GM15510 (cell line): Measurements from ENCODE around the gene CDC42BPG.
A peak's percentile ranks its signal among the peaks of the same experiment; 100 is the strongest.

ENCODE experiments used
- POLR2A ChIP-seq: IDR thresholded peaks from 3 replicates; pipeline ENCODE4 v1.6.1; 2011; ENCODE audit warnings: borderline replicate concordance; ENCODE audit not compliant: insufficient read length; ENCODE audit errors: extremely low read depth

The CDC42BPG gene

DNA sequence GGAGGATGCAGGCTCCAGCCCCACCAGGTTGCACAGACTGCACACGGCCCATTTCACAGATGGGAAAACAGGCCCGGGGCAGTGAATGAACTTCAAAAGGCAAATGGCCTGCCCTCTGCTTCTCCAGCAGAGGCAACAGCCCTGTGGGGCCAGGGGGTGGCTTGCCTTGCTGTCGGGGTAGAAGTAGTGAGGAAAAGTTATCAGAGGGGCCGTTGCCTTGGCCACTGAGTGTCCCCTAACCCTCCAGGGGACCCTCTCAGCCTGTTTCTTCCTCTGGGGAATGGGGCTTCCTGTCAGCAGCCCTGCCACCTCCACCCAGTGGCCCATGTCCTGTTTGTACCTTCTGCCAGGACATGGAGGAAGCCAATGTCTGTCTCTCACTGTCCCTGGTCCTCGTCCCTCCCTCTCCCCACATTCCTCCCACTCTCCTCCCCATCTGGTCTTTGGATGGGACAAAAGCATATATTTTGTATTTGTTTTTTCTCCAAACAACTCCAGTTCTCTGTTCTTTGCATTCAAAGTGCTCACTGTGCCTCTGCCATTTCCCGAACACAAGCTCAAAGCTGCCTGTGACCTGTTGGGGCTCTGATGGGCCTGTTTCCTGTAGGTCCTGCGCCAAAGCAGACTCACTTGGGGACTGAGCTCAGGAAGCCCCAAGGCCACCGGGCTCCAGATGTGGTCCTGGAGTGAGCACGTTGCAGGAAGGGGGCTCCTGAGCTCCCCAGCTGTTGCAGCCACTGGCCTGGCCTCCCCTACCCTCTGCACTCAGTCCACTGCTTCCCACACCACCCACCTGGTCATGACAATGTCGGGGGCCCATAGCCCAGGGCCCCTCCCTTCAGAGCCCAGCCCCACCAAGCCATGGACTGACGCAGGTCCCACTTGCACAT is 50.9 kb downstream of the CDC42BPG start:
- TF ChIP-seq POLR2A, result no peak

- TF ChIP-seq POLR2A, result no peak
These were observed 52.0 kb downstream of the CDC42BPG start for GRCh38 chr11:64792482-64792881.

DNA sequence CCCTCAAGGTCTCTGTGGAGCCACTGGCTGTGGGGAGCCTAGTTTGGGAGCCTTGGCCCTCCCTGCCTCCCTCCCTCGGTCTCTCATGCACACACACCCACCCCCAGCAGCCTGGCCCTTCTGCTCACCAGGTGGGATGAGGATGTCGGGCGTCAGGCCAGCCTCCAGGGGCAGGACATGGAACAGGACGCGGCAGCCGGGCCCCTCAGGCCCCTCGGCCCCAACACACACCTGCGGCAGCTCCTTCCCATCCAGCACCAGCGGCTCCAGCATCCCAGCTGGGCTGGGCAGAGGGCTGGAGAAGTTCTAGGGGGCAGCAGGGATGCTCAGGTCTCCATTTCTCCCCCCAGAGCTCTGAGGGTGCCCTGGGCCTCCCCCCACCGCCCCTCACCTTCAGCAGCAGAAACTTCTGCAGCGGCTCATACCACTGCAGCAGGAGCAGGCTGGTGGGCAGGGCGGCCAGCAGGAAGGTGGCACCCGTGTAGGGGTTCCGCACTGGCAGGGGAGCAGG is 52.6 kb downstream of the CDC42BPG start:
- TF ChIP-seq POLR2A, result no peak

DNA sequence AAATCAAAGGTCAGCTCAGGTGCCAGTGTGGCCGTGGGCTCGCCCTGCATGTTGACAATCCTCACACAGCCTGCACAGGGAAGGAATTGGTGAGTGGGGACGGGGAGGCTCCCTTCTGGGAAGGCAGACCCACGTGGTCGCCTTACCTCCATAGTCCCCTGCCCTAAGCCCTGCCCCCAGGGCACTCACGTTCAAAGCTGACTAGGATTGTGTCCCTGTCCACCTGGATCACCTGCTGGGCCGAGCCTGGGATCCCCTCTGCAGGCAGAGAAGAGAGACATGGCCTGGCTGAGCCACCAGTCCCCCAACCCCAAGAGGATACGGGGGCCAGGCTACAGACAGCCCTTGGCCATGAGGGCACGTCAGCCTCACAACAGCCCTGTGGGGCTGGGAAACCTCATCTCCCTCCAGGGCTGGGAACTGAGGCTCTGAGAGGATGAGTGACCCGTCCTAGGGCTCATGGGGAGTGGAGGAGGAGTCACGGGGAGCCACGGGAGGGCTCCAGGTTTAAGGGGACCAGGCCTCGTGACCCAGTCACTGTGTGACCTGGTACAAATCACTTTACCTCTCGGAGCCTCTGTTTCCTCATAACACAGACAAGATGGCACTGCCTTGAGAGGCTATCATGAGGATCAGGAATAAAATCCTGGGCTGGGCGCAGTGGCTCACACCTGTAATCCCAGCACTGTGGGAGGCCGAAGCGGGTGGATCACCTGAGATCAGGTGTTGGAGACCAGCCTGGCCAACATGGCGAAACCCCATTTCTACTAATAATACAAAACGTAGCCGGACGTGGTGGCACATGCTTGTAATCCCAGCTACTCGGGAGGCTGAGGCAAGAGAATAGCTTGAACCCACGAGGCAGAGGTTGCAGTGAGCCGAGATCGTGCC is 54.0 kb downstream of the CDC42BPG start:
- TF ChIP-seq POLR2A, result no peak

DNA sequence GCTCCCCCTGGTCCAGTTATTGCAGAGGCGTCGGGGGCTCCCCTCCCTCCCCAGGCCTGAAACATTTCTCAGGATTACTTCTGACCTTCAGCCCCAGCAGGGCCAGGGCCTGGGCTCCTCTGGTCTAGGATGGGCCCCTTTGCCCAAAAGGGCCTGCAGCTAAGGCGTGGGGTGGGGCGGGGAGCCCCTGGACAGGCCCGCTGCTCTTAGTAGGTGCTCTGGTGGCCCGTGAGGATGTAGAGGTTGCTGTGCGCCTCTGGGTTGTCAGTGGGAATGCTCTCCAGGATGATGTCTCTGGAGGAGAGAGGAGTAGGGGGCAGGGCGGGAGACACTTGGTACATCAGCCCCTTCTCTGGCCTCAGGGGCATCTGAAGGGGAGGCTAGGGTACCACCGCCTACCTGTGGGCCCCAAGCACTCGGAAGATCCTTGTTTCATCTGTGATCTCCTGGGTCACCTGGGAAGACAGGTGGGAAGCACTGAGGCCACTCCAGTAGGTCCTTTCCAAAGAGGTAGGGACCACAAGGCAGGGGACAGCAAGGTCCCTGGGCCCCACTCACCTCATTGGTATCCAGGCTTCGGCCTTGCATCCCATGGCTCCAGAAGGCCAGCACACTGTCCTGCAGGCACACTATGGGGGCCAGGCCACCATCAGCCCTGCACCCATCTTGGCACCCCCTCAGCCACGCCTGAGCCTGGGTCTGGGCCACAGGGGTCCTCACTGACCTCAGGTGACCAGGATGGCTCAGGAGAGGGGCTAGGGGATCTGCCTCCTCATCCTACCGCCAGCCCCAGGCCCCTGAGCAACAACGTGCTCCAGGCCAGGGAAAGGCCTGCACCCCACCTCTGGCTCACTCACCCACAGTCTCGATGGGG is 54.9 kb downstream of the CDC42BPG start:
- TF ChIP-seq POLR2A, result no peak

- TF ChIP-seq POLR2A, result no peak
These were observed 55.9 kb downstream of the CDC42BPG start for GRCh38 chr11:64788321-64789215.

- no peak for TF ChIP-seq POLR2A
These were observed 56.7 kb downstream of the CDC42BPG start for GRCh38 chr11:64787526-64788320.

DNA sequence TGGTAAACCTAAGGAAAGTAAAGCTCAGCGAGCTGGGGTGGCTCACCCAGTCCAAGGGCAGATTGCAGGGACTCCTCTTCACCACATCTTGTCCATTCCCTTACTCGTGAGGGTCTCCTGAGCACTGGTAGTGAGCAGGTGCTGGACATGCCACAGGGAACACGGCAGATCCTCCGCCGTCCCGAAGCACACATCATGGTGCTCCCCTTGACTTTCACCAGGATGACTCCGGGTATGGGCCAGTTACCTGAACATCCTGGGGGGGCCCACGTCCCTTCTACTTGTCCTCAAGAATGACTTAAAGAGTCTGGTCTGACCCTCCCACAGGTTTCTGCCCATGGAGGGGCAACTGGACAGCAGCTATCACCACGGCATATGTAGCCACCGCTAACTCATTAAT is 58.1 kb downstream of the CDC42BPG start:
- no peak for TF ChIP-seq POLR2A

DNA sequence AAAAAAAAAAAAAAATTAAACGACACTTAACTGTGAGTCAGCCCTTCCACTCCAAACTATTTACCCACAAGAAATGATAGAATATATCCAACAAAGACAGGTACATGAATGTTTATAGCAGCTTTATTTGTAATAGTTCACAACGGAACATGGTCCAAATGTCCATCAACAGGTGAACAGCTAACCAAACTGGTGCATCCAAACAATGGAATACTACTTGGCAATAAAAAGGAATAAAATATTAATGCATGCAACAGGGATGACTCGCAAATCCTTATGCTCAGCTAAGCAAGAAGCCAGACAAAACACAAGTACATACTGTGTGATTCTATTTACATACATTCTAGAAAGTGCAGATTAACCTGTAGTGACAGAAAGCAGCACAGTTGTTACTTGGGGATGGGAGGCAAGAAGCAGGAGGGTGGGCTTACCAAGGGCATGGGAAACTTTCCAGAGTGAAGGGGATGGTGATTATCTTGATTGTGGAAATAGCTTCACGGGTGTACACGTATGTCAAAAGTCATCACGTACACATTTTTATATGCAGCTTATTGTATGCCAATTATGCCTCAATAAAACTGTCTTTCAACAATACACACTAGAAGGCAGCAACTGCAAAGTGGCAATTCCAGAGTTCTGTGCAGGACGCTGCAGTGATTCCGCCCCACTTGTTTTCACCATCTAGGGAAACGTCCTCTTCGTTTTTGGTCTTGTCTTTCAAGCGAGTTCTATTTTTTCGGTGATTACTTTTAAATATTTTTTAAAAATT is 59.5 kb downstream of the CDC42BPG start:
- no peak for TF ChIP-seq POLR2A

- peak; percentile 82 for TF ChIP-seq POLR2A
These were observed 65.8 kb downstream of the CDC42BPG start, which contains the start of gene SF1 for GRCh38 chr11:64778473-64779298. TSS of gene SF1 (minus strand) at chr11:64778542. CDS start at chr11:64778392, 150 bp downstream.

DNA sequence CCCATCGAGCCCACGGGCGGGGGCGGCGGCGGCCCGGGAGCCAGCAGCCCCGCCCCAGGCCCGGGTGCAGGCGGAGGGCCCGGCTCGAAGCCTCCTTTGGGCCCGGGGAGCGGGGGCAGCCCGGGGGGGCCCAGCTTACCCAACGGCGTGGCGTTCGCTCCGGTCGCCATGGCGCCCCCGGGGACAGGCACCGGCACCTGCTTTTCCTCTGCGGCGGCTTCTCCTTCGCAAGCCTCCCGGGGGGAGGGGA is 66.3 kb downstream of the CDC42BPG start:
- no peak for TF ChIP-seq POLR2A
